SK-N-SH (cell line): ENCODE data around the gene PLA2G5. TPM values are rescaled to one million over a fixed set of nuclear protein-coding genes. Genes with fewer than 3 reads are reported as not detected.

Experiments used
- CTCF ChIA-PET: fragments of 300-600, 350-600 bp; formaldehyde crosslinking; extraction: SDS; loops from one replicate; lab custom pipeline; 2021; lab: Yijun Ruan, JAX
- POLR2A ChIA-PET: fragments of 350-600 bp; sonication (Branson Sonifier 250); formaldehyde crosslinking; extraction: SDS; loops from one replicate; lab custom pipeline; 2020; ENCODE audit warnings: antibody characterized with exemption, inconsistent platforms; lab: Yijun Ruan, JAX
- DNase-seq: peaks from one replicate; pipeline ENCODE4 v3.0.0; 2012
- H2AFZ ChIP-seq: fragments of 200-600 bp; sonication (generic); 2 replicates; pipeline ENCODE4 v1.8.1; 2016; ENCODE audit warnings: antibody characterized with exemption, mild to moderate bottlenecking, low read depth
- H3F3A ChIP-seq: fragments of 200-600 bp; sonication (generic); replicated peaks from 2 replicates; pipeline ENCODE3; 2016; ENCODE audit warnings: antibody characterized with exemption, mild to moderate bottlenecking; ENCODE audit not compliant: insufficient read depth
- H3K27ac ChIP-seq, 2 experiments: fragments of 200-500 bp in 1 of 2; fragments of 200-600 bp in 1 of 2; sonication (Bioruptor generic) in 1 of 2; sonication (generic), shearing (Covaris generic) in 1 of 2; 2 replicates each; pipeline versions ENCODE4 v1.5.1 to v1.6.1; 2014 to 2016; ENCODE audit warnings: low read depth in 2 of 2, inconsistent platforms in 1 of 2, low read length in 1 of 2, mild to moderate bottlenecking in 1 of 2, mixed read lengths in 1 of 2
- H3K27me3 ChIP-seq: fragments of 200-600 bp; sonication (generic), shearing (Covaris generic); 2 replicates; pipeline ENCODE4 v1.6.1; 2016; ENCODE audit warnings: mixed run types; ENCODE audit not compliant: insufficient read depth
- H3K36me3 ChIP-seq, 2 experiments: fragments of 200-500 bp in 1 of 2; fragments of 200-600 bp in 1 of 2; sonication (Bioruptor generic) in 1 of 2; sonication (generic) in 1 of 2; replicated peaks in 1 of 2; 2 replicates each; pipeline versions ENCODE3 to v1.5.1; 2014 to 2016; ENCODE audit warnings: low read length in 1 of 2, mild to moderate bottlenecking in 1 of 2; ENCODE audit not compliant: insufficient read depth in 2 of 2, control insufficient read depth in 1 of 2
- H3K4me1 ChIP-seq, 2 experiments: fragments of 200-500 bp in 1 of 2; fragments of 200-600 bp in 1 of 2; sonication (Bioruptor generic) in 1 of 2; sonication (generic), shearing (Covaris generic) in 1 of 2; 2 replicates each; pipeline versions ENCODE4 v1.5.1 to v1.6.1; 2014 to 2016; ENCODE audit warnings: low read depth in 1 of 2, low read length in 1 of 2, mixed run types in 1 of 2; ENCODE audit not compliant: insufficient read depth in 2 of 2, control insufficient read depth in 1 of 2
- H3K4me2 ChIP-seq: fragments of 200-600 bp; sonication (generic), shearing (Covaris generic); 2 replicates; pipeline ENCODE4 v1.6.1; 2017; ENCODE audit warnings: mixed run types
- H3K4me3 ChIP-seq, 2 experiments: fragments of 200-500 bp in 1 of 2; fragments of 200-600 bp in 1 of 2; sonication (Bioruptor generic) in 1 of 2; sonication (generic), shearing (Covaris generic) in 1 of 2; 2 replicates each; pipeline versions ENCODE4 v1.5.1 to v1.8.1; 2014 to 2016; ENCODE audit warnings: low read depth in 2 of 2, inconsistent platforms in 1 of 2, low read length in 1 of 2, mild to moderate bottlenecking in 1 of 2, mixed read lengths in 1 of 2, moderate library complexity in 1 of 2
- H3K79me2 ChIP-seq: fragments of 200-600 bp; sonication (generic); 2 replicates; pipeline ENCODE4 v1.8.1; 2017; ENCODE audit warnings: mild to moderate bottlenecking; ENCODE audit not compliant: insufficient read depth
- H3K9ac ChIP-seq: fragments of 200-600 bp; sonication (generic); 2 replicates; pipeline ENCODE4 v1.6.1; 2017; ENCODE audit warnings: mixed run types
- H3K9me2 ChIP-seq: fragments of 200-600 bp; sonication (generic); 2 replicates; pipeline ENCODE4 v1.6.1; 2017; ENCODE audit warnings: mixed run types
- H3K9me3 ChIP-seq: fragments of 200-600 bp; sonication (generic); 2 replicates; pipeline ENCODE4 v1.6.1; 2017; ENCODE audit warnings: mixed run types, mild to moderate bottlenecking, moderate library complexity
- H4K20me1 ChIP-seq: fragments of 200-600 bp; sonication (generic); 2 replicates; pipeline ENCODE4 v1.6.1; 2017; ENCODE audit warnings: mild to moderate bottlenecking, mixed run types; ENCODE audit not compliant: insufficient read depth
- CHD2 ChIP-seq: fragments of 150-350 bp; IDR thresholded peaks from 2 replicates; pipeline ENCODE4 v1.6.1; 2018; ENCODE audit warnings: low read length; ENCODE audit not compliant: partially characterized antibody
- FOSL2 ChIP-seq: IDR thresholded peaks from 2 replicates; pipeline ENCODE4 v1.4.0; 2012; ENCODE audit warnings: low read depth, mild to moderate bottlenecking, moderate library complexity, borderline replicate concordance
- FOXJ3 ChIP-seq: sonication (generic); formaldehyde crosslinking; IDR thresholded peaks from 2 replicates; pipeline ENCODE4 v1.5.1; 2020; ENCODE audit warnings: mild to moderate bottlenecking, missing genetic modification reagents
- GABPA ChIP-seq: IDR thresholded peaks from 2 replicates; pipeline ENCODE4 v1.4.0; 2012; ENCODE audit warnings: low read depth, mild to moderate bottlenecking
- GATA2 ChIP-seq: sonication (generic); formaldehyde crosslinking; IDR thresholded peaks from 2 replicates; pipeline ENCODE4 v1.5.0; 2020; ENCODE audit warnings: mild to moderate bottlenecking, missing genetic modification reagents
- MXI1 ChIP-seq: IDR thresholded peaks from 2 replicates; pipeline ENCODE4 v1.6.1; 2012; ENCODE audit warnings: mild to moderate bottlenecking, low read depth, low read length, improper control_type of control experiment
- NFIC ChIP-seq: IDR thresholded peaks from 2 replicates; pipeline ENCODE4 v1.4.0; 2012; ENCODE audit warnings: borderline replicate concordance
- NRF1 ChIP-seq: IDR thresholded peaks from 2 replicates; pipeline ENCODE4 v1.6.1; 2012; ENCODE audit warnings: low read depth, mild to moderate bottlenecking, low read length
- RAD21 ChIP-seq: IDR thresholded peaks from 2 replicates; pipeline ENCODE4 v1.6.1; 2012; ENCODE audit warnings: mild to moderate bottlenecking, low read length
- RFX5 ChIP-seq: IDR thresholded peaks from 2 replicates; pipeline ENCODE4 v1.6.1; 2012; ENCODE audit warnings: mild to moderate bottlenecking, improper control_type of control experiment, low read length
- SIN3A ChIP-seq: IDR thresholded peaks from 2 replicates; pipeline ENCODE4 v1.6.1; 2012; ENCODE audit warnings: low read depth, mild to moderate bottlenecking, low read length, moderate library complexity, borderline replicate concordance
- TEAD4 ChIP-seq: IDR thresholded peaks from 2 replicates; pipeline ENCODE4 v1.4.0; 2012; ENCODE audit warnings: mild to moderate bottlenecking, borderline replicate concordance; ENCODE audit not compliant: insufficient read depth
- WGBS: methylation state at CpG from one replicate; pipeline ENCODE4 v1.1.6; 2017; ENCODE audit warnings: low lambda C conversion rate; 5-methylcytosine and 5-hydroxymethylcytosine counted together
- polyA plus RNA-seq, 3 experiments: library from polyadenylated mRNA; depleted of rRNA; stranded (reverse); fragments of >200 nt; gene quantifications; 2 replicates each; pipeline ENCODE4 v1.2.3, GENCODE V29; 2012
- TF ChIP-seq, protein P1 (sequence below): IDR thresholded peaks from 2 replicates; pipeline ENCODE4 v1.4.0; 2012; ENCODE audit warnings: low read depth
- TF ChIP-seq, protein P2 (sequence below): fragments of 150-350 bp; IDR thresholded peaks from 2 replicates; pipeline ENCODE4 v1.6.1; 2017; ENCODE audit warnings: antibody characterized with exemption, low read length, low read depth, borderline replicate concordance
- TF ChIP-seq, protein P3 (sequence below): fragments of 150-350 bp; IDR thresholded peaks from 2 replicates; pipeline ENCODE4 v1.6.1; 2016; ENCODE audit warnings: mild to moderate bottlenecking, low read depth, low read length
- TF ChIP-seq, protein P4 (sequence below): IDR thresholded peaks from 2 replicates; pipeline ENCODE4 v1.4.0; 2012; ENCODE audit warnings: low read depth, borderline replicate concordance
- TF ChIP-seq, protein P5 (sequence below): IDR thresholded peaks from 2 replicates; pipeline ENCODE4 v1.6.1; 2012; ENCODE audit warnings: mild to moderate bottlenecking, low read depth, low read length, moderate library complexity

Gene PLA2G5
- polyA plus RNA-seq, 1 of the 3 experiments (the other 2 are of a cell fraction), result not detected

DNA sequence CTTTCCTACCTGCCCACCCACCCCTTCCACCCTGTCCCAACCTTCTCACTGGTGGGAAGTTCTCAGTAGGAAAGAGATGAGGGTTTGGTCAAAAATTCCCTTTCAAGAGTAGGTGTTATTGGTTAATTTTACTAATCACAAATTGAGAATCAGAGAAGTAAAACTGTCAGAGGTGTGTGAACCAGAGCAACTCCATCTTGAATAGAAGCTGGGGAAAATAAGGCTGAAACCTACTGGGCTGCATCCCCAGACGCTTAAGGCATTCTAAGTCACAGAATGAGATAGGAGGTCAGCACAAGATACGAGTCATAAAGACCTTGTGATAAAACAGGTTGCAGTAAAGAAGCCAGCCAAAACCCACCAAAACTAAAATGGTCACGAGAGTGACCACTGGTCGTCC, 37.8 kb downstream of the PLA2G5 start:
- Histone ChIP-seq H3K9ac (no peak overlapping the region), H2AFZ (no peak overlapping the region), H3K9me2 (no peaks in the 10 kb centered on the region), H4K20me1 (no peaks in the 10 kb centered on the region), H3K27me3 (no peaks in the 10 kb centered on the region), H3K79me2 (no peaks in the 10 kb centered on the region), H3K4me1 (no peaks in the 10 kb centered on the region), H3K9me3 (no peaks in the 10 kb centered on the region), H3K4me3 (no peak overlapping the region), H3F3A (no peaks in the 10 kb centered on the region), H3K4me2 (no peak overlapping the region), H3K36me3 (no peaks in the 10 kb centered on the region), H3K27ac (no peak overlapping the region)
- ChIA-PET POLR2A (no interaction called here), CTCF (interaction anchor here (1.5 kb wide), 1 partner anchor 44 kb away, joined by 4 read pairs; no protein-coding TSS in a partner anchor)
- TF ChIP-seq CHD2 (no peak), TEAD4 (no peak), SIN3A (no peak), RAD21 (no peak), FOSL2 (no peak), MXI1 (no peak), GATA2 (CRISPR knock-in tag) (no peak)
- WGBS, result 39% methylated on average over 4 of the region's 4 CpGs
- DNase-seq, result no peak

DNA sequence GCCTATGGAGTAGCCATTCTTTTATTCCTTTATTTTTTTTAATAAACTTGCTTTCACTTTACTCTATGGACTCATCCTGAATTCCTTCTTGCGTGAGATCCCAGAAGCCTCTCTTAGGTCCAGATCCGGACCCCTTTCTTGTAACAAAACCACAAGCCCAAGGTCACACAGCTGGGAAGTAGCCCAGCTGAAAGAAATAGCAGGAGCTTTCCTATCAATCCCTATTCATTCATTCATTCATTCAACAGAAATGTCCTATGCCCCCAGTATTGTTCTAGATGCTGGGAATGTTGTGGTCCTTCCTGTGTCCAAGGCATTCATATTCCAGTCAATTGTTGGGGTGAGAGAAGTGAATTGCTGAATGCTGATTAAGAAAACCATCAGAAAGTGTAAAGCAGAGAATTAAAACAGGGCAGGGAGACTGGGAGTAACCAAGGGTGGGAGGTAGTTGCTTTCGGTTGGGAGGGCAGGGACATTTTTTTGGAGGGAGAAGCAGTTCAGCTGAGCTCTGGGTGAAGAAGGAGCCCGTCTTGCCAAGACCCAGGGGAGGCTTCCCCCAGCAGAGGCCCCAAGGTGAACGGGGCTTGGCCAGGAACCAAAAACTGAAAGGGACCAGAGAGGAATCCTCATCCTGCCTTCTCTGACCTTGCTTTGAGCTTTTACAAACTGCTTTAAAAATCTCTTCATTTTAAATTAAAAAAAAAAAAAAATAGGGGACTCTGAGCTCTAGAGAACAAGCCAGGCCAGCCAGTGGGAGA, 38.6 kb downstream of the PLA2G5 start:
- Histone ChIP-seq H3K27ac (no peak overlapping the region), H3K4me2 (no peak overlapping the region), H4K20me1 (no peaks in the 10 kb centered on the region), H3K9ac (no peak overlapping the region), H3K4me1 (no peaks in the 10 kb centered on the region), H3K4me3 (no peak overlapping the region), H3K9me3 (no peaks in the 10 kb centered on the region), H3K79me2 (no peaks in the 10 kb centered on the region), H3K9me2 (no peaks in the 10 kb centered on the region), H3K36me3 (no peaks in the 10 kb centered on the region), H2AFZ (no peak overlapping the region), H3K27me3 (no peaks in the 10 kb centered on the region), H3F3A (no peaks in the 10 kb centered on the region)
- no peak for DNase-seq
- CTCF ChIA-PET, result interaction anchor here (1.5 kb wide), 1 partner anchor 43 kb away, joined by 4 read pairs; no protein-coding TSS in a partner anchor
- TF ChIP-seq NRF1 (no peak), NFIC (no peak), GABPA (no peak), FOSL2 (no peak), MXI1 (no peak), SIN3A (no peak), RFX5 (no peak), FOXJ3 (CRISPR knock-in tag) (no peak), RAD21 (no peak)
- TF ChIP-seq, protein P1, sequence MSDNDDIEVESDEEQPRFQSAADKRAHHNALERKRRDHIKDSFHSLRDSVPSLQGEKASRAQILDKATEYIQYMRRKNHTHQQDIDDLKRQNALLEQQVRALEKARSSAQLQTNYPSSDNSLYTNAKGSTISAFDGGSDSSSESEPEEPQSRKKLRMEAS, result no peak
- TF ChIP-seq, protein P2, sequence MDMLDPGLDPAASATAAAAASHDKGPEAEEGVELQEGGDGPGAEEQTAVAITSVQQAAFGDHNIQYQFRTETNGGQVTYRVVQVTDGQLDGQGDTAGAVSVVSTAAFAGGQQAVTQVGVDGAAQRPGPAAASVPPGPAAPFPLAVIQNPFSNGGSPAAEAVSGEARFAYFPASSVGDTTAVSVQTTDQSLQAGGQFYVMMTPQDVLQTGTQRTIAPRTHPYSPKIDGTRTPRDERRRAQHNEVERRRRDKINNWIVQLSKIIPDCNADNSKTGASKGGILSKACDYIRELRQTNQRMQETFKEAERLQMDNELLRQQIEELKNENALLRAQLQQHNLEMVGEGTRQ, result no peak
- TF ChIP-seq, protein P3, sequence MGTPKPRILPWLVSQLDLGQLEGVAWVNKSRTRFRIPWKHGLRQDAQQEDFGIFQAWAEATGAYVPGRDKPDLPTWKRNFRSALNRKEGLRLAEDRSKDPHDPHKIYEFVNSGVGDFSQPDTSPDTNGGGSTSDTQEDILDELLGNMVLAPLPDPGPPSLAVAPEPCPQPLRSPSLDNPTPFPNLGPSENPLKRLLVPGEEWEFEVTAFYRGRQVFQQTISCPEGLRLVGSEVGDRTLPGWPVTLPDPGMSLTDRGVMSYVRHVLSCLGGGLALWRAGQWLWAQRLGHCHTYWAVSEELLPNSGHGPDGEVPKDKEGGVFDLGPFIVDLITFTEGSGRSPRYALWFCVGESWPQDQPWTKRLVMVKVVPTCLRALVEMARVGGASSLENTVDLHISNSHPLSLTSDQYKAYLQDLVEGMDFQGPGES, result no peak
- TF ChIP-seq, protein P4, sequence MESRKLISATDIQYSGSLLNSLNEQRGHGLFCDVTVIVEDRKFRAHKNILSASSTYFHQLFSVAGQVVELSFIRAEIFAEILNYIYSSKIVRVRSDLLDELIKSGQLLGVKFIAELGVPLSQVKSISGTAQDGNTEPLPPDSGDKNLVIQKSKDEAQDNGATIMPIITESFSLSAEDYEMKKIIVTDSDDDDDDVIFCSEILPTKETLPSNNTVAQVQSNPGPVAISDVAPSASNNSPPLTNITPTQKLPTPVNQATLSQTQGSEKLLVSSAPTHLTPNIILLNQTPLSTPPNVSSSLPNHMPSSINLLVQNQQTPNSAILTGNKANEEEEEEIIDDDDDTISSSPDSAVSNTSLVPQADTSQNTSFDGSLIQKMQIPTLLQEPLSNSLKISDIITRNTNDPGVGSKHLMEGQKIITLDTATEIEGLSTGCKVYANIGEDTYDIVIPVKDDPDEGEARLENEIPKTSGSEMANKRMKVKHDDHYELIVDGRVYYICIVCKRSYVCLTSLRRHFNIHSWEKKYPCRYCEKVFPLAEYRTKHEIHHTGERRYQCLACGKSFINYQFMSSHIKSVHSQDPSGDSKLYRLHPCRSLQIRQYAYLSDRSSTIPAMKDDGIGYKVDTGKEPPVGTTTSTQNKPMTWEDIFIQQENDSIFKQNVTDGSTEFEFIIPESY, result no peak
- TF ChIP-seq, protein P5, sequence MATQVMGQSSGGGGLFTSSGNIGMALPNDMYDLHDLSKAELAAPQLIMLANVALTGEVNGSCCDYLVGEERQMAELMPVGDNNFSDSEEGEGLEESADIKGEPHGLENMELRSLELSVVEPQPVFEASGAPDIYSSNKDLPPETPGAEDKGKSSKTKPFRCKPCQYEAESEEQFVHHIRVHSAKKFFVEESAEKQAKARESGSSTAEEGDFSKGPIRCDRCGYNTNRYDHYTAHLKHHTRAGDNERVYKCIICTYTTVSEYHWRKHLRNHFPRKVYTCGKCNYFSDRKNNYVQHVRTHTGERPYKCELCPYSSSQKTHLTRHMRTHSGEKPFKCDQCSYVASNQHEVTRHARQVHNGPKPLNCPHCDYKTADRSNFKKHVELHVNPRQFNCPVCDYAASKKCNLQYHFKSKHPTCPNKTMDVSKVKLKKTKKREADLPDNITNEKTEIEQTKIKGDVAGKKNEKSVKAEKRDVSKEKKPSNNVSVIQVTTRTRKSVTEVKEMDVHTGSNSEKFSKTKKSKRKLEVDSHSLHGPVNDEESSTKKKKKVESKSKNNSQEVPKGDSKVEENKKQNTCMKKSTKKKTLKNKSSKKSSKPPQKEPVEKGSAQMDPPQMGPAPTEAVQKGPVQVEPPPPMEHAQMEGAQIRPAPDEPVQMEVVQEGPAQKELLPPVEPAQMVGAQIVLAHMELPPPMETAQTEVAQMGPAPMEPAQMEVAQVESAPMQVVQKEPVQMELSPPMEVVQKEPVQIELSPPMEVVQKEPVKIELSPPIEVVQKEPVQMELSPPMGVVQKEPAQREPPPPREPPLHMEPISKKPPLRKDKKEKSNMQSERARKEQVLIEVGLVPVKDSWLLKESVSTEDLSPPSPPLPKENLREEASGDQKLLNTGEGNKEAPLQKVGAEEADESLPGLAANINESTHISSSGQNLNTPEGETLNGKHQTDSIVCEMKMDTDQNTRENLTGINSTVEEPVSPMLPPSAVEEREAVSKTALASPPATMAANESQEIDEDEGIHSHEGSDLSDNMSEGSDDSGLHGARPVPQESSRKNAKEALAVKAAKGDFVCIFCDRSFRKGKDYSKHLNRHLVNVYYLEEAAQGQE, result no peak
- 63% methylated on average over 5 of the region's 5 CpGs for WGBS
- POLR2A ChIA-PET, result no interaction called here
